Hepatic stellate cell (primary cell): ENCODE results near the gene CDK5R2.
A peak's percentile ranks its signal among the peaks of the same experiment; 100 is the strongest.
"Not testable (repeated sequence)": the region's sequence is repeated elsewhere in the genome, so short reads cannot be mapped to it uniquely, and the experiment has no call there.

Source experiments
- DNase-seq: peaks from one replicate; pipeline ENCODE4 v3.0.0; 2011; ENCODE audit warnings: low spot score

CDK5R2 gene

GRCh38 chr2:218959141-218959731 is at the start of gene CDK5R2:
TSS of gene CDK5R2 (plus strand) at chr2:218959666. CDS start at chr2:218959821, 155 bp downstream.
- DNase-seq, result peak; percentile 98

GRCh38 chr2:218910741-218911140 is 48.7 kb upstream of the CDK5R2 start:
- no peak for DNase-seq

- no peak for DNase-seq
These were observed 39.0 kb upstream of the CDK5R2 start for GRCh38 chr2:218920504-218920903.

GRCh38 chr2:218924757-218925156 is 34.7 kb upstream of the CDK5R2 start:
- DNase-seq, result no peak

GRCh38 chr2:218925434-218925833 is 34.0 kb upstream of the CDK5R2 start:
- DNase-seq, result no peak

- no peak for DNase-seq
These were observed 32.0 kb upstream of the CDK5R2 start for GRCh38 chr2:218927422-218927821.

GRCh38 chr2:218927876-218928275 is 31.6 kb upstream of the CDK5R2 start:
- DNase-seq, result no peak

- not testable (repeated sequence) for DNase-seq
These were observed 29.0 kb upstream of the CDK5R2 start for GRCh38 chr2:218930488-218930887.

- DNase-seq, result not testable (repeated sequence)
These were observed 27.7 kb upstream of the CDK5R2 start for GRCh38 chr2:218931751-218932150.

- DNase-seq, result no peak
These were observed 14.6 kb upstream of the CDK5R2 start for GRCh38 chr2:218944759-218945404.

GRCh38 chr2:218946621-218947020 is 12.8 kb upstream of the CDK5R2 start:
- no peak for DNase-seq

GRCh38 chr2:218952160-218952559 is 7.3 kb upstream of the CDK5R2 start:
- DNase-seq, result no peak

- no peak for DNase-seq
These were observed 6.0 kb upstream of the CDK5R2 start for GRCh38 chr2:218953366-218953954.

GRCh38 chr2:218954541-218955300 is 4.7 kb upstream of the CDK5R2 start:
- DNase-seq, result no peak

GRCh38 chr2:218956039-218956438 is 3.4 kb upstream of the CDK5R2 start:
- no peak for DNase-seq

GRCh38 chr2:218957671-218958070 is 1.8 kb upstream of the CDK5R2 start:
- DNase-seq, result no peak

- no peak for DNase-seq
These were observed 1.2 kb upstream of the CDK5R2 start for GRCh38 chr2:218958276-218958675.

- no peak for DNase-seq
These were observed 369 bp downstream of the CDK5R2 start for GRCh38 chr2:218959761-218960308.

- no peak for DNase-seq
These were observed 1.1 kb downstream of the CDK5R2 start for GRCh38 chr2:218960309-218961165.

- DNase-seq, result no peak
These were observed 1.8 kb downstream of the CDK5R2 start for GRCh38 chr2:218961229-218961628.
